Measurements from ENCODE around the gene MIGA1.

Gene MIGA1

DNA sequence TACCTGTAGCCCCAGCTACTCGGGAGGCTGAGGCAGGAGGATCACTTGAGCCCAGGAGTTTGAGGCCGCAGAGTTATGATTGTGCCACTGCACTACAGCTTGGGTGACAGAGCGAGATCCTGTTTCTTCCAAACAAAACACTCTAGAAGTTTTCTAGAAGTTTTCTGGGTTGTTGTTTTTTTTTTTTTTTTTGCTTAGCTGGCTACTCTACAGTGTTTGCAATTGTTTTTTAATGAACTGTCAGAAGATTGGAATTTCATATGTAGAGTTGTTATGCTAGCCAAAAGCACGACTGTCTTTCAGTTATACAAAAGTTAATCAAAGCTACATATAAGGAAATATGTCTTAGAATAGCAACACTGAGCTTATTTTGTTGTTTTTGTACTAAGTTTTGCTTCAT is 78.1 kb downstream of the MIGA1 start:
- TF ChIP-seq, protein P1, sequence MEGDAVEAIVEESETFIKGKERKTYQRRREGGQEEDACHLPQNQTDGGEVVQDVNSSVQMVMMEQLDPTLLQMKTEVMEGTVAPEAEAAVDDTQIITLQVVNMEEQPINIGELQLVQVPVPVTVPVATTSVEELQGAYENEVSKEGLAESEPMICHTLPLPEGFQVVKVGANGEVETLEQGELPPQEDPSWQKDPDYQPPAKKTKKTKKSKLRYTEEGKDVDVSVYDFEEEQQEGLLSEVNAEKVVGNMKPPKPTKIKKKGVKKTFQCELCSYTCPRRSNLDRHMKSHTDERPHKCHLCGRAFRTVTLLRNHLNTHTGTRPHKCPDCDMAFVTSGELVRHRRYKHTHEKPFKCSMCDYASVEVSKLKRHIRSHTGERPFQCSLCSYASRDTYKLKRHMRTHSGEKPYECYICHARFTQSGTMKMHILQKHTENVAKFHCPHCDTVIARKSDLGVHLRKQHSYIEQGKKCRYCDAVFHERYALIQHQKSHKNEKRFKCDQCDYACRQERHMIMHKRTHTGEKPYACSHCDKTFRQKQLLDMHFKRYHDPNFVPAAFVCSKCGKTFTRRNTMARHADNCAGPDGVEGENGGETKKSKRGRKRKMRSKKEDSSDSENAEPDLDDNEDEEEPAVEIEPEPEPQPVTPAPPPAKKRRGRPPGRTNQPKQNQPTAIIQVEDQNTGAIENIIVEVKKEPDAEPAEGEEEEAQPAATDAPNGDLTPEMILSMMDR (IDR thresholded peaks at IDR 0.05; ENCODE audit: insufficient read depth, low read length) = no peak
- H3K4me3 ChIP-seq (replicated peaks; ENCODE audit: insufficient read depth, low read length) = no peak overlapping the region
- no peaks in the 10 kb centered on the region for H3K27me3 ChIP-seq (ENCODE audit: insufficient read depth, poor library complexity, severe bottlenecking)
- H3K27ac ChIP-seq (replicated peaks) = no peak overlapping the region
- no peak for DNase-seq (ENCODE audit: low read depth in 1 of 2, low spot score in 1 of 2)

DNA sequence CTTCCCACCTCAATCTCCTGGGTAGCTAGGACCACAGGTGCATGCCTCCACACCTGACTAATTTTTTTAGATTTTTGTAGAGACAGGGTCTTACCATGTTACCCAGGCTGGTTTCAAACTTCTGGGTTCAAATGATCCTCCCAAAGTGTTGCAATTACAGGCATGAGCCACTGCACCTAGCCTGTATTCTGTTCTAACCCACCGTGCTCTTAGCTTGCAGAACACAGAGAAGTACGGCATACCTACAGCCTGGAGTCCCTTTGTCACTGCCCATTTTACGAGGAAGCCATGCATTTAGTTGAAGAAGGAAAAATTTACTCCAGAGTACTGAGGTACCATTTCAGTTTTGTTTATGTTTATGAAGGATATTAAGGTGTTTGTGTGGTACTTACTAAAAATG is 79.3 kb downstream of the MIGA1 start:
- Histone ChIP-seq H3K4me3 (replicated peaks; ENCODE audit: insufficient read depth, low read length) (no peak overlapping the region), H3K27ac (replicated peaks) (no peak overlapping the region), H3K27me3 (ENCODE audit: insufficient read depth, poor library complexity, severe bottlenecking) (no peaks in the 10 kb centered on the region)
- DNase-seq (ENCODE audit: low read depth in 1 of 2, low spot score in 1 of 2) = no peak
- TF ChIP-seq, protein P1 (IDR thresholded peaks at IDR 0.05; ENCODE audit: insufficient read depth, low read length) = no peak
- TF ChIP-seq, protein P2, sequence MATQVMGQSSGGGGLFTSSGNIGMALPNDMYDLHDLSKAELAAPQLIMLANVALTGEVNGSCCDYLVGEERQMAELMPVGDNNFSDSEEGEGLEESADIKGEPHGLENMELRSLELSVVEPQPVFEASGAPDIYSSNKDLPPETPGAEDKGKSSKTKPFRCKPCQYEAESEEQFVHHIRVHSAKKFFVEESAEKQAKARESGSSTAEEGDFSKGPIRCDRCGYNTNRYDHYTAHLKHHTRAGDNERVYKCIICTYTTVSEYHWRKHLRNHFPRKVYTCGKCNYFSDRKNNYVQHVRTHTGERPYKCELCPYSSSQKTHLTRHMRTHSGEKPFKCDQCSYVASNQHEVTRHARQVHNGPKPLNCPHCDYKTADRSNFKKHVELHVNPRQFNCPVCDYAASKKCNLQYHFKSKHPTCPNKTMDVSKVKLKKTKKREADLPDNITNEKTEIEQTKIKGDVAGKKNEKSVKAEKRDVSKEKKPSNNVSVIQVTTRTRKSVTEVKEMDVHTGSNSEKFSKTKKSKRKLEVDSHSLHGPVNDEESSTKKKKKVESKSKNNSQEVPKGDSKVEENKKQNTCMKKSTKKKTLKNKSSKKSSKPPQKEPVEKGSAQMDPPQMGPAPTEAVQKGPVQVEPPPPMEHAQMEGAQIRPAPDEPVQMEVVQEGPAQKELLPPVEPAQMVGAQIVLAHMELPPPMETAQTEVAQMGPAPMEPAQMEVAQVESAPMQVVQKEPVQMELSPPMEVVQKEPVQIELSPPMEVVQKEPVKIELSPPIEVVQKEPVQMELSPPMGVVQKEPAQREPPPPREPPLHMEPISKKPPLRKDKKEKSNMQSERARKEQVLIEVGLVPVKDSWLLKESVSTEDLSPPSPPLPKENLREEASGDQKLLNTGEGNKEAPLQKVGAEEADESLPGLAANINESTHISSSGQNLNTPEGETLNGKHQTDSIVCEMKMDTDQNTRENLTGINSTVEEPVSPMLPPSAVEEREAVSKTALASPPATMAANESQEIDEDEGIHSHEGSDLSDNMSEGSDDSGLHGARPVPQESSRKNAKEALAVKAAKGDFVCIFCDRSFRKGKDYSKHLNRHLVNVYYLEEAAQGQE (IDR thresholded peaks at IDR 0.05; ENCODE audit: insufficient replicate concordance, low read depth) = no peak
- TF ChIP-seq SPI1 (IDR thresholded peaks at IDR 0.05; ENCODE audit: borderline replicate concordance, low read depth) = no peak
- TF ChIP-seq POLR2AphosphoS5 (IDR thresholded peaks at IDR 0.05; ENCODE audit: low read depth) = no peak

DNA sequence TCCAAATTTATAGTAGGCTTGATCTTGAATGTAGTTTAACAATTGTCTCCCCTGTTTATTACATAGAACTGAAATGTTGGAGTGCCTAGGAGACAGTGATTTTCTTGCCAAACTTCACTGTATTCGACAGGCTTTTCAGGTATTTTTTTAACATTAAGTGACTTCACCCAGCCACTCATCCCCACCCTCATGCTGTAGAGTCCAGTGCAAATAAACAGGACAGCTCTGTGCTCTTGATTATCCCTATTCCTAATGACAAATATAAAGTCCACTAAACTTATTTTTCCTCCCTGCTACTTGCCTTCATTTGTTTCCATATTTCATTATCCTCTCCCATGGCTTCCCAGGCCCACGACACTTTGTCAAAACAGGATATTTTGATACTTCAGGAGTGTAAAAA is 79.8 kb downstream of the MIGA1 start:
- Histone ChIP-seq H3K4me3 (replicated peaks; ENCODE audit: insufficient read depth, low read length) (no peak overlapping the region), H3K27ac (replicated peaks) (no peak overlapping the region), H3K27me3 (ENCODE audit: insufficient read depth, poor library complexity, severe bottlenecking) (no peaks in the 10 kb centered on the region)
- TF ChIP-seq SPI1 (IDR thresholded peaks at IDR 0.05; ENCODE audit: borderline replicate concordance, low read depth) = no peak
- TF ChIP-seq GABPA (IDR thresholded peaks at IDR 0.05; ENCODE audit: low read depth) = no peak
- TF ChIP-seq, protein P1 (IDR thresholded peaks at IDR 0.05; ENCODE audit: insufficient read depth, low read length) = no peak
- TF ChIP-seq POLR2AphosphoS5 (IDR thresholded peaks at IDR 0.05; ENCODE audit: low read depth) = no peak
- TF ChIP-seq, protein P2 (IDR thresholded peaks at IDR 0.05; ENCODE audit: insufficient replicate concordance, low read depth) = no peak
- DNase-seq (ENCODE audit: low read depth in 1 of 2, low spot score in 1 of 2) = no peak

DNA sequence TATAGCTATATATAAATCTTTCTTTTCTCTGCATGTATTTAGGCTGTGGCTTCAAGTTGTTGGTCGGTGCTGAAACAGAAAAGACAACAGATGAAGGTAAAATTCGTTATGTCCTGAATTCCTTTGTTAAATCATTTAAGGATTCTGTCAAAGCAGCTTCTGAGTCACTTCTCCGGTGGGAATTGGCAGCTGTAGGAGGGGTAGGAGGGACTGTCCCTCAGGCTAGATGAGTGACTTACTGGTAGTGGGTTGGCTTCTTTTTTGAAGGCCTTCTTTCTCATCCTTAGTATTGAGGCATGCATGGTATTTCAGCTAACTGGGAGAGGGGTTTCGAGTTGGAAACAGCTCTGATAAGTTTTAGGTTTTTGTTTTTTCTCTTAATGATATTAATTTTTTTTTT is 86.8 kb downstream of the MIGA1 start:
- DNase-seq (ENCODE audit: low read depth in 1 of 2, low spot score in 1 of 2) = no peak
- no peak for TF ChIP-seq SPI1 (IDR thresholded peaks at IDR 0.05; ENCODE audit: borderline replicate concordance, low read depth)
- TF ChIP-seq, protein P1 (IDR thresholded peaks at IDR 0.05; ENCODE audit: insufficient read depth, low read length) = no peak
- TF ChIP-seq, protein P2 (IDR thresholded peaks at IDR 0.05; ENCODE audit: insufficient replicate concordance, low read depth) = no peak
- TF ChIP-seq GABPA (IDR thresholded peaks at IDR 0.05; ENCODE audit: low read depth) = no peak
- TF ChIP-seq POLR2AphosphoS5 (IDR thresholded peaks at IDR 0.05; ENCODE audit: low read depth) = no peak
- Histone ChIP-seq H3K27me3 (ENCODE audit: insufficient read depth, poor library complexity, severe bottlenecking) (no peaks in the 10 kb centered on the region), H3K4me3 (replicated peaks; ENCODE audit: insufficient read depth, low read length) (no peak overlapping the region), H3K27ac (replicated peaks) (no peak overlapping the region)
